AG04450 (cell line): ENCODE results near the gene DEGS2. TPM values are rescaled to one million over a fixed set of nuclear protein-coding genes. Genes with fewer than 3 reads are reported as not detected.

Source experiments
- CTCF ChIA-PET: fragments of 300-600, 350-600 bp; formaldehyde crosslinking; extraction: SDS; loops from one replicate; lab custom pipeline; 2022; ENCODE audit warnings: antibody characterized with exemption, inconsistent platforms; lab: Charles Lee
- POLR2A ChIA-PET: fragments of 350-600 bp; formaldehyde crosslinking; extraction: SDS; loops from one replicate; lab custom pipeline; 2021; ENCODE audit warnings: antibody characterized with exemption, inconsistent platforms; lab: Yijun Ruan, JAX
- DNase-seq: peaks from one replicate; pipeline ENCODE4 v3.0.0-alpha.2; 2011; ENCODE audit warnings: low read depth, low spot score
- H3K27ac ChIP-seq: one replicate; pipeline ENCODE4 v1.5.1; 2012; ENCODE audit warnings: low read depth, low read length, control low read depth
- H3K27me3 ChIP-seq: one replicate; pipeline ENCODE4 v1.6.0; 2012; ENCODE audit warnings: low read length; ENCODE audit not compliant: control insufficient read depth, insufficient read depth
- H3K4me3 ChIP-seq: 2 replicates; pipeline ENCODE4 v1.5.1; 2011; ENCODE audit warnings: mild to moderate bottlenecking, low read depth, low read length, control low read depth
- H3K9me3 ChIP-seq: 2 replicates; pipeline ENCODE4 v1.5.1; 2012; ENCODE audit warnings: low read length; ENCODE audit not compliant: control insufficient read depth, insufficient read depth
- CTCF ChIP-seq: IDR thresholded peaks from 2 replicates; pipeline ENCODE4 v1.5.1; 2011; ENCODE audit warnings: low read depth, low read length, control low read depth, inconsistent platforms
- polyA plus RNA-seq: library from polyadenylated mRNA; depleted of rRNA; stranded (reverse); fragments of >200 nt; gene quantifications from 2 replicates; pipeline ENCODE4 v1.2.3, GENCODE V29; 2011

Gene DEGS2
- polyA plus RNA-seq, 1 experiment = not detected

GRCh38 chr14:100118396-100119011 is 40.9 kb downstream of the DEGS2 start:
- H3K27me3 ChIP-seq = no peaks in the 10 kb centered on the region
- ChIA-PET POLR2A (no interaction called here), CTCF (interaction anchor here (0.6 to 2.5 kb wide), 4 partner anchors 10 to 128 kb away, joined by 3 to 13 read pairs (median 6); no protein-coding TSS in a partner anchor)
- no peaks in the 10 kb centered on the region for H3K9me3 ChIP-seq
- no peak overlapping the region for H3K27ac ChIP-seq
- TF ChIP-seq CTCF = no peak
- no peak overlapping the region for H3K4me3 ChIP-seq
- no peak for DNase-seq

GRCh38 chr14:100117633-100118395 is 41.6 kb downstream of the DEGS2 start:
- ChIA-PET POLR2A (no interaction called here), CTCF (interaction anchor here (0.9 to 2.5 kb wide), 3 partner anchors 10 to 129 kb away, joined by 3 to 13 read pairs (median 3); no protein-coding TSS in a partner anchor)
- Histone ChIP-seq H3K27ac (no peak overlapping the region), H3K27me3 (no peaks in the 10 kb centered on the region), H3K9me3 (no peaks in the 10 kb centered on the region), H3K4me3 (no peak overlapping the region)
- TF ChIP-seq CTCF = no peak
- DNase-seq = no peak

GRCh38 chr14:100117026-100117425 is 42.4 kb downstream of the DEGS2 start:
- Histone ChIP-seq H3K27me3 (no peaks in the 10 kb centered on the region), H3K4me3 (no peak overlapping the region), H3K9me3 (no peaks in the 10 kb centered on the region), H3K27ac (no peak overlapping the region)
- CTCF ChIA-PET = interaction anchor here (2.5 kb wide), 1 partner anchor 9 kb away, joined by 13 read pairs; no protein-coding TSS in a partner anchor
- POLR2A ChIA-PET = no interaction called here
- no peak for DNase-seq
- TF ChIP-seq CTCF = no peak

- H3K4me3 ChIP-seq = no peak overlapping the region
- H3K27me3 ChIP-seq = no peaks in the 10 kb centered on the region
- ChIA-PET POLR2A (no interaction called here), CTCF (interaction anchor here (1.8 to 2.5 kb wide), 2 partner anchors 8 to 134 kb away, joined by 7 to 13 read pairs; no protein-coding TSS in a partner anchor)
- DNase-seq = no peak
- H3K27ac ChIP-seq = no peak overlapping the region
- H3K9me3 ChIP-seq = no peaks in the 10 kb centered on the region
- TF ChIP-seq CTCF = no peak
These were observed 43.3 kb downstream of the DEGS2 start for GRCh38 chr14:100116134-100116533.

GRCh38 chr14:100115726-100116125 is 43.7 kb downstream of the DEGS2 start:
- TF ChIP-seq CTCF = no peak
- H3K9me3 ChIP-seq = no peaks in the 10 kb centered on the region
- no peak for DNase-seq
- ChIA-PET CTCF (interaction anchor here (1.8 kb wide), 1 partner anchor 133 kb away, joined by 7 read pairs; no protein-coding TSS in a partner anchor), POLR2A (no interaction called here)
- no peak overlapping the region for H3K27ac ChIP-seq
- no peak overlapping the region for H3K4me3 ChIP-seq
- no peaks in the 10 kb centered on the region for H3K27me3 ChIP-seq
